ENCODE results near the gene MTCL3.

Gene MTCL3

GRCh38 chr6:127518710-127519468 lies at the start of gene MTCL3:
Gene MTCL3, minus strand, starts transcription at chr6:127519335.
- intact Hi-C loops (cut with DNase I; ENCODE audit: low total_unique reads): no loop called here
- TF ChIP-seq POLR2A (IDR thresholded peaks at IDR 0.05) (no peak), CTCF (IDR thresholded peaks at IDR 0.05) (no peak), POLR2AphosphoS5 (IDR thresholded peaks at IDR 0.05) (no peak)
- DNase-seq (ENCODE audit: low spot score in 2 of 2): no peak
- Histone ChIP-seq H3K4me1 (no peaks in the 10 kb centered on the region), H3K4me3 (peak within 1 kb of the TSS in 1 of 3 donors; percentile 19), H3K27ac (no peak within 1 kb of the TSS), H3K9me3 (no peaks in the 10 kb centered on the region), H3K27me3 (peaks cover 0 to 52% of the 10 kb centered on the region in 2 donors), H3K36me3 (no peaks in the 10 kb centered on the region)

GRCh38 chr6:127567476-127567875 lies 48.3 kb upstream of the MTCL3 start:
- intact Hi-C loops (cut with DNase I; ENCODE audit: low total_unique reads): no loop called here
- DNase-seq (ENCODE audit: low spot score in 2 of 2): no peak
- no peak overlapping the region for H3K4me3 ChIP-seq
- no peak for TF ChIP-seq POLR2A (IDR thresholded peaks at IDR 0.05)
- H3K27ac ChIP-seq: no peak overlapping the region
- H3K36me3 ChIP-seq: no peaks in the 10 kb centered on the region
- H3K4me1 ChIP-seq: no peaks in the 10 kb centered on the region
- no peaks in the 10 kb centered on the region for H3K27me3 ChIP-seq
- H3K9me3 ChIP-seq: no peaks in the 10 kb centered on the region

- H3K27ac ChIP-seq: no peak overlapping the region
- TF ChIP-seq POLR2AphosphoS5 (IDR thresholded peaks at IDR 0.05) (no peak), CTCF (IDR thresholded peaks at IDR 0.05) (no peak), POLR2A (IDR thresholded peaks at IDR 0.05) (no peak)
- H3K27me3 ChIP-seq: no peaks in the 10 kb centered on the region
- no peaks in the 10 kb centered on the region for H3K4me1 ChIP-seq
- H3K9me3 ChIP-seq: no peaks in the 10 kb centered on the region
- no peak for DNase-seq (ENCODE audit: low spot score in 2 of 2)
- no peak overlapping the region for H3K4me3 ChIP-seq
- intact Hi-C loops (cut with DNase I; ENCODE audit: low total_unique reads): no loop called here
- no peaks in the 10 kb centered on the region for H3K36me3 ChIP-seq
These were observed 47.5 kb upstream of the MTCL3 start for GRCh38 chr6:127566651-127567050.

GRCh38 chr6:127566119-127566518 lies 47.0 kb upstream of the MTCL3 start:
- H3K9me3 ChIP-seq: no peaks in the 10 kb centered on the region
- TF ChIP-seq POLR2A (IDR thresholded peaks at IDR 0.05): no peak
- no peak for TF ChIP-seq POLR2AphosphoS5 (IDR thresholded peaks at IDR 0.05)
- TF ChIP-seq CTCF (IDR thresholded peaks at IDR 0.05): no peak
- no peaks in the 10 kb centered on the region for H3K4me1 ChIP-seq
- intact Hi-C loops (cut with DNase I; ENCODE audit: low total_unique reads): no loop called here
- H3K36me3 ChIP-seq: no peaks in the 10 kb centered on the region
- no peaks in the 10 kb centered on the region for H3K27me3 ChIP-seq
- H3K27ac ChIP-seq: no peak overlapping the region
- no peak overlapping the region for H3K4me3 ChIP-seq
- no peak for DNase-seq (ENCODE audit: low spot score in 2 of 2)

GRCh38 chr6:127564761-127565160 lies 45.6 kb upstream of the MTCL3 start:
- Histone ChIP-seq H3K27ac (no peak overlapping the region), H3K27me3 (no peaks in the 10 kb centered on the region), H3K9me3 (no peaks in the 10 kb centered on the region), H3K36me3 (no peaks in the 10 kb centered on the region), H3K4me3 (no peak overlapping the region), H3K4me1 (no peaks in the 10 kb centered on the region)
- no peak for DNase-seq (ENCODE audit: low spot score in 2 of 2)
- TF ChIP-seq POLR2AphosphoS5 (IDR thresholded peaks at IDR 0.05): no peak
- TF ChIP-seq CTCF (IDR thresholded peaks at IDR 0.05): no peak
- TF ChIP-seq POLR2A (IDR thresholded peaks at IDR 0.05): no peak
- intact Hi-C loops (cut with DNase I; ENCODE audit: low total_unique reads): no loop called here

Data from breast epithelium (tissue), 4 donors.